ENCODE results near the gene SAMD1.

DNA sequence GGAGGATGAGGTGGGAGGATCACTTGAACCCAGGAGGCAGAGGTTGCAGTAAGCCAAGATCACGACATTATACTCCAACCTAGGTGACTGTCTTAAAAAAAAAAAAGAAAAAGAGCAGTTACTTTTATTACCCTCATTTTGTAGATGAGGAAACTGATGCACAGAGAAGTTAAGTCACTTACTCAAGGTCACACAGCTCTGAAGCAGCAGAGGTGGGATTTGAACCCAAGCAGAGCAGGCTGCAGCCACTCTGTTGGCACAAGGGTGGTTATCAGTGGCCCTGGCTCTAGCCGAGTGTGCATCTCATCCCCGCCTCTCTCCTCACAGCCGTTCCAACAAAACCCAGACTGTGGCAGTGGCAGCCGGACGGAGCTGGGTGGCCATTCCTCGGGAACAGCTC is 51.4 kb downstream of the SAMD1 start:
- TF ChIP-seq, protein P1, sequence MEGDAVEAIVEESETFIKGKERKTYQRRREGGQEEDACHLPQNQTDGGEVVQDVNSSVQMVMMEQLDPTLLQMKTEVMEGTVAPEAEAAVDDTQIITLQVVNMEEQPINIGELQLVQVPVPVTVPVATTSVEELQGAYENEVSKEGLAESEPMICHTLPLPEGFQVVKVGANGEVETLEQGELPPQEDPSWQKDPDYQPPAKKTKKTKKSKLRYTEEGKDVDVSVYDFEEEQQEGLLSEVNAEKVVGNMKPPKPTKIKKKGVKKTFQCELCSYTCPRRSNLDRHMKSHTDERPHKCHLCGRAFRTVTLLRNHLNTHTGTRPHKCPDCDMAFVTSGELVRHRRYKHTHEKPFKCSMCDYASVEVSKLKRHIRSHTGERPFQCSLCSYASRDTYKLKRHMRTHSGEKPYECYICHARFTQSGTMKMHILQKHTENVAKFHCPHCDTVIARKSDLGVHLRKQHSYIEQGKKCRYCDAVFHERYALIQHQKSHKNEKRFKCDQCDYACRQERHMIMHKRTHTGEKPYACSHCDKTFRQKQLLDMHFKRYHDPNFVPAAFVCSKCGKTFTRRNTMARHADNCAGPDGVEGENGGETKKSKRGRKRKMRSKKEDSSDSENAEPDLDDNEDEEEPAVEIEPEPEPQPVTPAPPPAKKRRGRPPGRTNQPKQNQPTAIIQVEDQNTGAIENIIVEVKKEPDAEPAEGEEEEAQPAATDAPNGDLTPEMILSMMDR (conservative IDR thresholded peaks at IDR 0.05; ENCODE audit: low read depth, low read length), result no peak
- TF ChIP-seq EZH2 (IDR thresholded peaks at IDR 0.05; ENCODE audit: borderline replicate concordance, low read depth, low read length, poor library complexity, severe bottlenecking), result no peak
